Stimulated activated CD8-positive, alpha-beta memory T cell treated with anti-CD3 and anti-CD28 coated beads, Interleukin-4, amount 100 ng/mL, for 1 hour (primary cell): ENCODE data around the gene PHLDB2.

Source experiments
- DNase-seq, 2 donors: peaks; one replicate each; pipeline ENCODE4 v3.0.0-alpha.2; 2020; ENCODE audit warnings: low read depth in 2 of 2, low spot score in 1 of 2

The PHLDB2 gene

DNA sequence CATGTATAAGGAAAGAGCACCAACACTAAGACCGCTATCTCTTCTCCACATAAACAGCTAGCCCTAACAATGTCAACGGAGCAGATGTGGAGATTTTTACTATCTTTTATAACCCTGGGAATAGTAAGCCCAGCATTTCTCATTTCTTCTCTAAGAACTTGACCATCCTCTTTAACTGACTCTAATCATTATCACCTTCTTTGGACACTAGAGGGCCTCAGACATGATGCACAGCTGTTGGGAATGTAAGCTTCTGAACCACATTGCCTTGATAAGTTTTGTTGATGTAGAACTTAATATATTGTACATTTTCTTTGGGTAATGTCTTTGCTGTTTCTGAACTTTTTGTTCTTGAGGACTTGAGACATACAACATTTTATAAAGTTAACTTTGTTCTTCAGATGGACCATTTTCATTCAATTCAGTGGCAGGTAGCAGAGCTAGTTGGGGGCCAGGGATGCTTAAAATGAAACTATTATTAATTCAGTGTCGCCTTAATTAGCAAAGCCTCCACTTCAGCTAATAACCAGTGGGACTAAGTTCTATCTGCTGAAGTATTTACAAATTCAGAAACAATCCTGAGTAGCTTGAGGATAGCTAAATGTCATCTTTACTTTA, 130.1 kb downstream of the PHLDB2 start:
- DNase-seq = no peak

DNA sequence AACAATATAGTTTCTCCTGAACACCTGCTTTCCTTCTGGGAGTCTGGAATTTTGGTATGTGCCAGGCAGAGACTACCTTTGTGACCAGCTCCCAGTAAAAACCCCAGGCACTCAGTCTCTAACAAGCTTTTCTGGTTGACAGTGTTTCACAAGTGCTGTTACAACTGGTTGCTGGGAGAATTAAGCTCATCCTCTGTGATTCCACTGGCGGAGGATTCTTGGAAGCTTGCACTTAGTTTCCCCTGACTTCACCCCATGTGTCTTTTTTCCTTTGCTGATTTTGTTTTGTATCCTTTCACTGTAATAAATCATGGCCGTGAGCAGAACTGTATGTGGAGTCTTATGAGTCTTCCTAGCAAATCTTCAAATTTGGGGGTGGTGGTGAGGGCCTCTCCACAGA, 134.0 kb downstream of the PHLDB2 start:
- DNase-seq = no peak

DNA sequence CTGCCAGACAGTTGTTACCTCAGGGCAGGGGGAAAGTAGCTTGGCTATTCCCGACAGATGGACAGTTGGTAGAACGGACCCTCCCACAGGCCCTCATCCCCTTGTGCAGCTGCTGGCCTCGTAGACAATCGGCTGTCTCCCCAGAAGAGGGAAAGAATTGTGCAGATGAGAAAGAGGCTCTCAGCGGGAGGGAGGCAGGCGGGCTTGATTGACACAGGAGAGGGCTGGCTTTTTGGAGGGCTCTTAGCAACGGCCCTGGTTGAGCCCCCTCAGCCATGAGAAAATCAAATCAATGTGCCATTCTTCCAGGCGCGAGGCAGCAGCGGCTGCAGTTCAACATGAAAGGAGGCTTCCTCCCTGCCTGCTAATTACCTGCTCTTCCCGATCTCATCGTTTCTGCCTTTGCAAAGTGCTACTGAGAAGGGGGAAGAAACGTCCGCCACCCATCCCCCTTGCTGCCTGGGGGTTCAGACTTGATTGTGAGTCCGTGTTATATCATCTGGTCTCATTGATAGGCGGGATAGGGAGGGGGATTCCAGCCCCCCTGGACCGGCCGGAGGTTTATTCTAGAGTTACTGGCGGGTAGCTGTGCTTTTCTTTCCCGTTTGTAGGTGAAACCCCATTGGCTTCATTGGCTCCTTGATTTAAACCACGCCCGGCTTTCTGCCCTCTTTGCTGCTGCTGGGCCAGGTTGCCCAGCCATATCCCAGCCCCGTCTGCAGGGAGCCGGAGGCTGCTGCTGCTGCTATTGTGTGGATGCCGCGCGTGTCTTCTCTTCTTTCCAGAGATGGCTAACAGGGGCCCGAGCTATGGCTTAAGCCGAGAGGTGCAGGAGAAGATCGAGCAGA, 139.8 kb downstream of the PHLDB2 start, which contains the start of gene TAGLN3:
TAGLN3 (plus strand) TSS at position 287 of the 848 bp plus-strand sequence; CDS start at position 788, 501 bp downstream.
- DNase-seq = no peak

DNA sequence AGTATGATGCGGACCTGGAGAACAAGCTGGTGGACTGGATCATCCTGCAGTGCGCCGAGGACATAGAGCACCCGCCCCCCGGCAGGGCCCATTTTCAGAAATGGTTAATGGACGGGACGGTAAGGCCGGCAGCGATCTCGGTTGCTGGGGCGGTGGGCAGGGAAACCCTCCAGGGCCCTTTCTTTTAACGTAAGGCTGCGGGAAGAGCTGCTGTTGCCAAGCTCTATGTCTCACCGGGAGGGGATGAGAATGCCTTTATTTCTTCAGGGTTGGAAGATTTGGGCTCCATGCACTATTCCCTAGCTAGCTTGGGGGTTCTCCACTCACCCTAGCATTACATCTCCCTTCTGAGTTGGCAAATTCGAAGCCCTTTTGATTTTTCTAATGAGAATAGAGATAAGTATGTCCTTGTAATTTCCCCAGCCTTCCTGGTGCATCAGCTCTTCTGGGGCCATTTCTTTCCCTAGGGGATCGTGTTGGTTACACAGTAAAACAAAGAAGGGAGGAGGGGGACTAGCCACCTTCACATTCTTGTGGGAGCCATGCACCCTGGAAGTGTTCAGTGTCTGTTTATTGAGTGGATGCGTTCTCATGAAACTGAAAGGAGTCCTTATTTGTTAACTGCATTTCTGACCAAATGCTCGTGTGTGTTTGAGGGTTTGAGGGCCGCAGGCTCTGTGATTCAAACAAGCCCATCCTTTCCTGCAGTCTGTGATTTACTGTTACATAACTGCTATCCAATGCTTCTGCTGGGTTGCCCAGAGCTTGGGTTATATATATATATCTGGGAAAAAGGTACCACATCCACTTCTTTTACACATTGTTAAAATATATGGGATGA, 140.6 kb downstream of the PHLDB2 start:
- no peak for DNase-seq

DNA sequence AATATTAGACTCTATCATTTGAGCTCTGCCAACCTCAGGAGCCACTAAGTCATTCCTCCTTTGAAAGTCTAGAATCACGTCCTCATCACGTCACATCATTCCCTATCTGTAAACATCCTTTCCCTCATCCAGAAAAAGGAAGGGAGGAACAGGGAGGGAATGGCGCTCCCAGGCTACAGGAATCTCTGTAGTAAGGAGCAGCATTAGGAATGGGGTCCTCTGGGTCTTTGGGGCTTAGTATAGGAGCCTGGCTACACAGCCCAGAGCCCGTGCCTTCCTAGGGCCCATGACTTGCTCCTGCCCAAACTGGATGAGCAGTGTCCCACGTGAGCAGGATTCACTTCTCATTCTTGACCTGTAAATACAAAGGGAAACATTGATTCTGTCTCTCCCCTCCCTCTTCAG, 141.3 kb downstream of the PHLDB2 start:
- no peak for DNase-seq

DNA sequence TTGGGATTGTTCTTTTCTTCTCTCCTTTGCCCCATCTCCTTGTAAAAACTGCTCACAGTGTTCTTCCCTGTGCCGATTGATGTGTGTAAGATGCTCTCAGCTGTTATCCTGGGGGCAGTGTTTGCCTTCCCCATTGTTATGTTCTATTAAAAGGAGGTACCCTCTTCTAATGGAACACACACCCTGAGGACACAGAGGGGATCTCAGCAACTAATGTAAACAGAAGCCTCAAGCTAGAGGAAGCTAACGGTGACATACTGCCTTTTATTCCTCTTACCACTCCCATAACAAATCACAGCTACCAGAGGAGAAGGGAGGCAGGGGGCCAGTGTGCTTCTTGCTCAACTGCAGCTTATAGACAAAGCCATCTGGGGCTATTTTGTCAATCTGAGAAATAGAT, 141.9 kb downstream of the PHLDB2 start:
- DNase-seq = no peak

DNA sequence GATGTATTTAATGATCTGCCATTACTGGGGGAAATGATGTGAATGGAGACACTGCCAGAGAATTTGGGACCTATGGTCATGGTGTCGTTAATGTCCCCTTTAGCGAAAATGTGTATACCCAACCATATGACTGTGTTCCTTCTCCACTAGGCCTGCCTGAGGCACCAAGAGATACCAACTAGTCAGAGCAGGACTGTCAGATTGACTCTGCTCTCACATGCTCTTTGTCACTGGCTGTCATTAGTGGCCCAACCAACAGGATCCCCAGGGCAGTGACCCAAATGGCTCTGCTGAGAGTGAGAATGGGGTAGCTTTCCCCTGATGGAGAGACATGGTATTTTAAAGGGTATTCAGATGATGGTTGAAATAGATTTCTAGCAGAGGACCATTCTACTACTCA, 142.5 kb downstream of the PHLDB2 start:
- DNase-seq = no peak

DNA sequence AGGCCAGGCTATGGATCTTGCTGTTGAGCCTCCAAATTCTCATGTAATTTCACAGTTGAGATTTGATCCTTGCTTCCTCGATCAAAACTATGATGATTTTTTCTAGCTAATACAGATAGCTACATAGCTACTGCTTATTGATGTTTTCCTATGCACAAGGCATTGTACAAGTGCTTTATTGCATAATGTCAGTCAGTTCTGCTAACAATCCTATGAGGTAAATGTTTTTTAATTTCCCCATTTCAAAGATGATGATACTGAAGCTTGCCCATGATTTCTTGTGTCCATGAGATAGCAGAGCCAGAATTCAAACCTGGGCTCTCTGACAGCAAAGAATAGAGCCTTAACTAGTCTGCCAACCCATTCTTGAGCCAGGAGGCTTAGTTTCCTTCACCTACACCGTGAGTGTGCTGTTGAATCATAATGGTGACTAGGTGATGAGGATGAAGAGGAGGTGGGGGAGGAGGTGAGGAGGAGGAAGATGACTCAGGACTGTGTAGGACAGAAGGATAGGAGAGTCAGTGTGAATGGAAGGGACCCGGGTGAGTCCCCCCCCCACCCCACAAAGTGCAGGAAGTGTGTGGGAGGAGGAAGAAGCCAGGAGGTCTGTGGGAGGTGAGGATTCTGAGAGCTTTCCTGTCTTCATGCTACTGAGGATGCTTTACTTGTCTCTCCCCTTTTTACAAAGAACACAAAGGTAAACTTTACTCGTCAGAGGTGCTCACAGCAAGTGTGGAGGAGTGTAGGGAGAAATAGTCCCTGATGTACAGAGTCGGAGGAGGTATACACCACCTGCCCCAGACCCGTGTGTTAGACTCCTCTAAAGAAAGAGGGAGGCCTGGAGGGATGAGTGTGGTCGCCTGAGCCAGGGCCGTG, 143.3 kb downstream of the PHLDB2 start:
- DNase-seq = no peak

DNA sequence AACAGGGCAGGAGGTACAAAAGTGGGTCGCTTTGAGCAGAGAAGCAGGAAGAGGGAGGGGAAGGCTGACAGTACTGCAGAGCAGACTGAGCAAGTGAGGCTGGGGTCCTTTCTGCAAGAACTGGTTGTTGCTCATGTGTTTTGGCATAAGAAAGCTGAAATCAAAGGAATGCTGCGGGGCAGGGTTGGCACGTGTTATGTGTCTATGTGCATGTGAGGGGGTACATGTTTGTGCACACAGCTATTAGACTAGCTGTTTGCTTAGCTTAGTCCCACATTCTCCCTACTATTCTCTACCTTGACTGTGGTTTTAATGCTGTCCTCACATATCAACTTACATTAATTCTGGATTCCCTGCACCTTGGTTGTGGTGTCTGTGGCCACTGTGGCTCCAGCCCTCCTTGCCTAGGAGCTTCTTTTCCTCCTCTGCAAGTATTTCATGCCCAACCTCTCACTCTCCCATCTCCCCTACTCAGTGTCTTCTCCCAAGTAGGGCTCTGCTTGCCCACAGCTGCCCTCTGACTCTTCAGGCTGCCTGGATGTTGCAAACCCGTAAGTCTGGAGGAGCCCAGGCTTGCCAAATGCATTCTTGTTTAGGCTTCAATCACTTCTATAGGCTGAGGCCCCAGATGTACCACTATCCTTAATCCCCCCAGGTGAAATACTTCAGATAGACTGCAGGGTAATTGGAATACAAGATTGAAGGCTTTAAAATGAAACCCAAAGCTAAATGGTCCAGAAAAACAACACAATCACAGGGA, 144.4 kb downstream of the PHLDB2 start:
- no peak for DNase-seq

DNA sequence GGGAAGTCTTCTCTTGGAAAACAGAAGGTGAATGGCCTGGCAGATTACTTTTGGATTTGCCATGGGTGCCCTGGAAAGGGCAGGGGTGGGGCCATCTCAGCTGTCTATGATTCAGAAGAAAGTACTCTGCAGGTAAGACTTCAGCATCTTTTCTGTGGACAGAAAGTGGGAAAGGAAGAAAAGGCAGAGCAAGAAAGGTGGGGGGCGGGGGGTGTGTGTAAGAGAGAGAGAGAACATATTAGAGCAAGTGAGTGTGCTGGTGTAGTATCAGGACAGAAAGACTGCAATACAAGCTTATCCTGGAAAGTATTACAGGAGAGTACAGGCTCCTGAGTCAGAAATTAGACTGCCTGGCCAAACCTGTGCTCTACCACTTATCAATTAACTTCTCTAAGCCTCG, 145.1 kb downstream of the PHLDB2 start:
- no peak for DNase-seq

DNA sequence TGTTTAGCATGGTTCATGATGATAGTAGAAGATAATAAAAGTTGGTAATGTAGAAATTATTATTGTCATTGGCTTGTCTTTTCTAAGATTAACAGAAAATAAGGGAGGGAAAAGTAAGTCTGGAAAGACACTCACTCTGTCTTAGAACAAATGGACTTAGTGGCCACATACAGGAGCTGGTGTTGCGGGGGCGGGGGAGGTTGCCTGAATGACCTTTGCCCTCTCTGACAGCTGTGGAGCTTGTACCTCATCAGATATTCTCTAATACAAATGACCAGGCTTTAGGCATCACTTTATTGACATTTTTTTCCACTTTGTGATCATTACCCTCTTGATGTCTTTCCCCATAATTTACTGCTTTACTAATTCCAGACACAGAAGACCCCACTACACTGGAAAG, 145.6 kb downstream of the PHLDB2 start:
- DNase-seq = no peak

DNA sequence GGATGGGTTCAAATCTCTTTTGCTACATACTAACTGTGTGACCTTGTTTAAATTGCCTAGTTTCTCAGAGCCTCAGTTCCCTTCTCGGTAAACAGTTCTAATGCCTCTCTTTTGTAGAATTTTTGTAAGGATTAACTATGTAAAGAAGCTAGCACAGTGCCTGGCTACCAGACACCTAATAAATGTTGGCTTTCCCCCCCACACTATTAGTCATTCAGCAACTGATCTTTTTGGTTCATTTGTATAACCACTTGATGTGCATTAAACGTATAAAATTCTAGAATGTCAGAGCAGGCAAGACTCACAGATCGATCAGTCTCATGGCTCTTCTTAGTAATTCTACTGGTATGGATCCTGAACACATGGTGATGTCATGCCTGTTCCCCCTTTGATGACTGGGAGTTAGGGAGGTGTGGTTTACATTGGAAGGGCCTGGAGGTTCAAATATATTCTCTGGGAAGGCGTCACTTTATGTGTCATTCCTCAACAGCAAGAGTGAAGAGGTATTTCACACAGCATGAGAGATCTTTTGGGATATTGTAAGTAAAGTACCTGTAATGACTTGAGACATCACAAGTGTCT, 146.1 kb downstream of the PHLDB2 start:
- no peak for DNase-seq

DNA sequence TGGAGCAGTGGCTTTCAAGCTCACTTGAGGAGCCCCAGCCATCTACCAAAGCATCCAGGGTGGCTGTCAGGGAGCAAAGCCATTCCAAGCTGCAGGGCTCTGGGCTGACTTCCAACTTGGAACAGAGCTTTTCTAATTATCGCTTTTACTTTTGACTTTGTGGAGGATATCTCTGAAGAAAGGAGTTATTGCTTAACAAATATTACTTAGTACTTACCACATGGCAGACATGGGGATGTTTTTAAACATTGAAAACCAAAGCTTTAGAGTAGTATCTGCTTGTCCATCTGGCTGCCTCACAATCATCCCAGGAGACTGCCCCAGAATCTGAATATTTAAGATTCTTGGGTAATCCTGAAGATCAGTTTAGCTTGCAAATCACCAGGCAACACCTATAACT, 148.6 kb downstream of the PHLDB2 start:
- no peak for DNase-seq

DNA sequence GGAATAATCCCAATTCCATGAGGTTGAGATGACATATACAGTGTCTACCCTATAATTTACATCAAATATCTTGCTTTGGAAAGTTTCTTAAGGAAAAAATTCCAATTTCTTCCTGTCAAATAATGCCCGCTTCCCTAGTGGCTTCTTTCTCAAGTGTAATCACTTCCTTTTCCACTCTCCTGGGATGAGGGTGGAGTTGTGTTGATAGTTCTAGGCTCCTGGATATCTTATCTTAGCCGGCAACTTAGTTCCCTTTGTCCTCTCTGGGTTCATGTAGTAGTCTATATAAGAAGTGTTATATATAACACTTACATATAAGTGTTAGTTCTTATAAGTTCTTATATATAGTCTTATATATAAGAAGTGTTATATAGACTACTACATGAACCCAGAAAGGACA, 150.6 kb downstream of the PHLDB2 start:
- no peak for DNase-seq

DNA sequence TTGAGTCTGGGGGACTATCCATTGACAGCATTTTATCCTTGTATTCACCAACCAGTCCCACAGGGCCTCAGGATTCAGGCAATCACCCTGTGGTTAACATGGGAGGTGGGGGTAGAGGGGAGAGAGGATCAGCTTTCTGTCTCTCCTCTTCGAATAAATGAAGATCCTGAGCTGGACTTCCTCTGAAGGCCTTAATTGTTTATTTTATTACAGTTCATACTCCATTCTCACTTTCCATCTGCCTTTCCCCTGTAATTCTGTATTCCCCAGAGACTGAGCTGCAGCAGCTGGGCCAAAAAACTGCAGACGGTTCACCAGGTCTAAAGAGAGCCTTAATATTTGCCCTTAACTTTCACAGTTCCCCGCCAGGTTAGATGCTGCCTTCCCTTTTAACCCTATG, 151.6 kb downstream of the PHLDB2 start:
- DNase-seq = no peak

DNA sequence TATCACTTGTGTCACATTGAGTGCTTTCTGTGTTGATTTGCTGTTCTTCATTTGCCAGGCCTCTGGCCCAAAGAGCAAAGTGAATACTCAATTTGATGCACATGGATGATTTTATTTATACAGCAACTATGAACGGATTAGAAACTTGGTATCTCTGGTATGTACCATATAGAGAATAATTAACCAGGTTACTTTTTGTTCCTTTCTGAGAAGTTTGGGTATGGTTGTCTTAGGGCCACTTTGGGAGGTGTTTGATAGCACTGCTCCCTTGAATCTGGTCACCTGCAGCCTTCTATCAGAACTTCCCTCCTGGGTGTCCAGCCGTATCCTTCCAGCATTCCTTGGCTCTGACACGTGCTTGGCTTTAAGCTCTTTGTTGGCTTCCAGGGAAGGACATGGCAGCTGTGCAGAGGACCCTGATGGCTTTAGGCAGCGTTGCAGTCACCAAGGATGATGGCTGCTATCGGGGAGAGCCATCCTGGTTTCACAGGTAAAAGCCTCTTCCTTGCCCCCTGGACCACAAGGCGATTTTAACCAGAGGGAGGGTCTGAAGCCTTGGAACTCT, 152.4 kb downstream of the PHLDB2 start:
- DNase-seq = no peak

DNA sequence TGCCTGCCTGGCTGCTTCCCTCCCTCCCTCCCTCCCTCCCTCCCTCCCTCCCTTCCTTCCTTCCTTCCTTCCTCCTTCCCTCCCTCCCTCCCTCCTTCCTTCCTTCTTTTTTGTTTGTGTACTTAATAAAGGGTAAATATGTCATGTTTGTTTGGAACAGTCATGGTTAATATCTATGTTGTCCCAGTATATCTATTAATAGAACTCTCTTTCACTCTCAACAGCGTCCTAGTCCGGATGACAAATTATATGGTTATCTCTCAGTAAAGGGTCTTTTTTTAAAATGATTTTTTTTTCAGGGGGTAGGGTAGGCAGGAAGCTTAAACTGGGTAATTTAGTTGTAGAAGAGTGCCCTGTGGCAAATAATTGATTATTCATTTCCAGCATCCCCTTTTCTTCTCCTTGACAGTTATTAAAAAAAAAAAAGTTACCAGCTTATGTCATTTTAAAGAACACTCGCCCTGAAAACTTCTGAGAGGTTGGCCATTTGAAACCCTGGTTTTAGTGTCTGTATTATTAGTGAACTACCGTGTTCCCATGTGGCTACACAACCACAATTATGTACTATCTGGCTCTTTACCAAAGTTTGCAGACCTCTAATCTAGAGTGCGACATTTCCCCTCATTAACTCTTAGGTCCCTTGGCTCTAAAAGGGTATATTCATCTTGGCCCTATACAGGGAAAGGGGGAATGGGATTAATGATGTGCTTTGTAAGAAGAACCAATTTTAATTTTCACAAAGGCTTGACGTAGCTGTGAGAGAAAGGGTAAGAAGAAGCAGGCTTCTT, 153.3 kb downstream of the PHLDB2 start:
- no peak for DNase-seq

DNA sequence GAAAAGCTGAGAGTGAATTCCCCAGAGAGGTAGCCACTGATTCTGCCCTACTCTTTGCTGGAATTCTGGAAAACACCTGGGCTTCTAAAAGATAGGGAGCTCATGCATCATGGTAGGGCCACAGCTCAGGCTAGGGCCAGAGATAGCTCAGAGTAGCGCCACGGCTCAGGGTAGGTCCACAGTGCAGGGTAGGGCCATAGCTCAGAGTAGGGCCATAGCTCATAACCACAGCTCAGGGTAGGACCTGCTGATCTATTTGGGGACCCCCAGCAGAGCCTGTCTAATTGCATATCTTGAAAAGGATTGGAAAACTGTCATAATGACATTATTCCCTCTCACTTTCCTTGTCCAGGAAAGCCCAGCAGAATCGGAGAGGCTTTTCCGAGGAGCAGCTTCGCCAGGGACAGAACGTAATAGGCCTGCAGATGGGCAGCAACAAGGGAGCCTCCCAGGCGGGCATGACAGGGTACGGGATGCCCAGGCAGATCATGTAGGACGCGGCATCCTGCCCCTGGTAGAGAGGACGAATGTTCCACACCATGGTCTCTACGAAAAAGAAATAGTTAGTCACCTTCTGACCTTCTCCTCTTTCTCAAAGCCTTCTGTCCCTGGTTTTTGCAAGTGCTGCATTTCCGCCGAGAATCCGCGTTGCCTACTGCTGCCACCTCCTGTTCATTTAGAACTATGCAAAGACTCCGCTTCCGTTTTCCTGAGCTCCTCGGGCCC, 154.2 kb downstream of the PHLDB2 start:
- peak in 1 of 2 donors; percentile 21 for DNase-seq
